ENCODE results near the gene MAPRE2. TPM values are rescaled to one million over a fixed set of nuclear protein-coding genes. Genes with fewer than 3 reads are reported as not detected.

Gene MAPRE2
- total and polyA plus RNA-seq, 2 donors (not counting 1 experiment from before 2014, with no cell fraction given) = 18.5 to 88.1 TPM

- no peaks in the 10 kb centered on the region for H4K20me1 ChIP-seq (ENCODE audit: control insufficient read depth, extremely low read depth, insufficient read depth, low read length)
- H3K4me2 ChIP-seq (ENCODE audit: extremely low read depth, insufficient read depth, low read length) = no peak overlapping the region
- H3K27me3 ChIP-seq (ENCODE audit: control insufficient read depth, insufficient read depth, low read length) = no peaks in the 10 kb centered on the region
- no peaks in the 10 kb centered on the region for H3K79me2 ChIP-seq (ENCODE audit: control insufficient read depth, insufficient read depth, low read length)
- no peaks in the 10 kb centered on the region for H3K36me3 ChIP-seq (ENCODE audit: control insufficient read depth, insufficient read depth, low read length)
- H3K9me3 ChIP-seq (ENCODE audit: control insufficient read depth, insufficient read depth, low read depth, low read length) = no peaks in the 10 kb centered on the region
- DNase-seq (ENCODE audit: low read depth in 2 of 2) = no peak
- no peak overlapping the region for H2AFZ ChIP-seq (ENCODE audit: low read length)
- no peak for TF ChIP-seq EZH2 (IDR thresholded peaks at IDR 0.05; ENCODE audit: low read length, missing control alignments)
- no peak for TF ChIP-seq CTCF (conservative IDR thresholded peaks at IDR 0.05 in 1 of 2, IDR thresholded peaks at IDR 0.05 in 1 of 2; ENCODE audit: low read depth in 1 of 2, low read length in 2 of 2)
- no peak overlapping the region for H3K9ac ChIP-seq (ENCODE audit: insufficient read depth, low read length)
- H3K4me1 ChIP-seq (ENCODE audit: control insufficient read depth, extremely low read depth, insufficient read depth, low read length) = no peaks in the 10 kb centered on the region
- no peak overlapping the region for H3K4me3 ChIP-seq (replicated peaks in 1 of 4; ENCODE audit: control extremely low read depth in 1 of 4, insufficient read depth in 1 of 4, low read depth in 3 of 4, low read length in 4 of 4)
- H3K27ac ChIP-seq (ENCODE audit: insufficient read depth, low read length) = no peak overlapping the region
These were observed 150.4 kb downstream of the MAPRE2 start for GRCh38 chr18:35191698-35192025.

- Histone ChIP-seq H3K79me2 (ENCODE audit: control insufficient read depth, insufficient read depth, low read length) (no peaks in the 10 kb centered on the region), H3K9ac (ENCODE audit: insufficient read depth, low read length) (no peak overlapping the region), H3K4me3 (replicated peaks in 1 of 4; ENCODE audit: control extremely low read depth in 1 of 4, insufficient read depth in 1 of 4, low read depth in 3 of 4, low read length in 4 of 4) (no peak overlapping the region), H2AFZ (ENCODE audit: low read length) (no peak overlapping the region), H3K27ac (ENCODE audit: insufficient read depth, low read length) (no peak overlapping the region), H3K9me3 (ENCODE audit: control insufficient read depth, insufficient read depth, low read depth, low read length) (no peaks in the 10 kb centered on the region), H3K36me3 (ENCODE audit: control insufficient read depth, insufficient read depth, low read length) (no peaks in the 10 kb centered on the region), H3K4me1 (ENCODE audit: control insufficient read depth, extremely low read depth, insufficient read depth, low read length) (no peaks in the 10 kb centered on the region), H4K20me1 (ENCODE audit: control insufficient read depth, extremely low read depth, insufficient read depth, low read length) (no peaks in the 10 kb centered on the region), H3K4me2 (ENCODE audit: extremely low read depth, insufficient read depth, low read length) (no peak overlapping the region), H3K27me3 (ENCODE audit: control insufficient read depth, insufficient read depth, low read length) (no peaks in the 10 kb centered on the region)
- no peak for TF ChIP-seq CTCF (conservative IDR thresholded peaks at IDR 0.05 in 1 of 2, IDR thresholded peaks at IDR 0.05 in 1 of 2; ENCODE audit: low read depth in 1 of 2, low read length in 2 of 2)
- no peak for TF ChIP-seq EZH2 (IDR thresholded peaks at IDR 0.05; ENCODE audit: low read length, missing control alignments)
- DNase-seq (ENCODE audit: low read depth in 2 of 2) = no peak
These were observed 151.2 kb downstream of the MAPRE2 start for GRCh38 chr18:35192415-35192814.

Other genes with a start within 250 kb of the MAPRE2 start
- gene ZNF397, start 199.6 kb downstream of the MAPRE2 start, total RNA-seq = 19.5 and 23.8 TPM in 2 replicates
- gene ZNF397, start 199.6 kb downstream of the MAPRE2 start, polyA plus RNA-seq = 7.0 and 7.8 TPM in 2 replicates
- 13.4 and 29.2 TPM in 2 replicates for gene ZSCAN30, start 248.8 kb downstream of the MAPRE2 start, total RNA-seq
- gene ZSCAN30, start 248.8 kb downstream of the MAPRE2 start, polyA plus RNA-seq = 10.2 and 12.9 TPM in 2 replicates